Psoas muscle (tissue), 8 donors: Measurements from ENCODE around the gene KHDRBS2. TPM values are rescaled to one million over a fixed set of nuclear protein-coding genes. Genes with fewer than 3 reads are reported as not detected.

Experiments
- ATAC-seq, 4 donors: fragments of 200-7000 bp; cut with Tn5 transposase; one replicate each; pipeline ENCODE4 v1.9.1; 2020; ENCODE audit warnings: moderate library complexity in 3 of 4, mild to moderate bottlenecking in 2 of 4
- DNase-seq, 2 donors: peaks; one replicate each; pipeline ENCODE4 v3.0.0-alpha.2; 2020
- H3K27ac ChIP-seq: fragments of 200-600 bp; one replicate; pipeline ENCODE4 v1.8.0; 2022
- H3K27me3 ChIP-seq, 3 donors: fragments of 200-600 bp in 1 of 3; one replicate each; pipeline versions ENCODE4 v1.6.1 to v1.8.0; 2013 to 2022; ENCODE audit warnings: low read length in 2 of 3, mild to moderate bottlenecking in 2 of 3, moderate library complexity in 1 of 3; ENCODE audit not compliant: insufficient read depth in 3 of 3
- H3K36me3 ChIP-seq, 2 donors: fragments of 200-600 bp in 1 of 2; one replicate each; pipeline versions ENCODE4 v1.6.1 to v1.8.0; 2013 to 2022; ENCODE audit warnings: low read depth in 1 of 2, mild to moderate bottlenecking in 1 of 2, moderate library complexity in 1 of 2; ENCODE audit not compliant: insufficient read depth in 1 of 2
- H3K4me1 ChIP-seq: fragments of 200-600 bp; one replicate; pipeline ENCODE4 v1.8.0; 2022
- H3K4me3 ChIP-seq: fragments of 200-600 bp; one replicate; pipeline ENCODE4 v1.8.0; 2022; ENCODE audit warnings: mild to moderate bottlenecking
- H3K9me3 ChIP-seq: fragments of 200-600 bp; one replicate; pipeline ENCODE4 v1.8.0; 2022
- WGBS, 3 donors: extraction: QIAGEN DNeasy Blood & Tissue Kit; methylation state at CpG; one replicate each; pipeline versions ENCODE4 v1.1.6 to v1.1.7; 2013; 5-methylcytosine and 5-hydroxymethylcytosine counted together
- intact Hi-C, 2 donors: fragments of 100-400 bp; cut with DNase I; formaldehyde crosslinking; loops; one replicate each; pipeline versions ENCODE4 v1.11.0 to v1.14.2; 2022
- polyA plus RNA-seq, 3 donors: library from polyadenylated mRNA; stranded (reverse); fragments of 200-250 nt; gene quantifications; one replicate each; pipeline ENCODE4 v1.2.3, GENCODE V29; 2013
- total RNA-seq, 4 donors: library from RNA; stranded (reverse); fragmentation: NEBNext Ultra II Directional in 2 of 4; extraction: Animal tissue kit (Norgen Biotek cat#: 25700) in 2 of 4; gene quantifications; one replicate each; pipeline versions ENCODE4 v1.2.1 to v1.2.4, GENCODE V29; 2021 to 2023
- TF ChIP-seq, protein P1 (sequence below): fragments of 200-600 bp; IDR thresholded peaks from one replicate; pipeline ENCODE4 v1.8.0; 2022; ENCODE audit warnings: antibody characterized with exemption
- donor health status: healthy with polysubstance abuse.
- donor health status: DM: no; HTN: no; CAD: no; lungs with moderate emphysema.
- donor health status: Bipolar disorder and iron deficiency.
- donor health status: healthy.
- donor health status: DM: yes; HTN: yes; CAD: no.
- donor health status: DM: no; HTN: no; CAD: no.
- donor health status: DM: no; HTN: no; CAD: no.
- donor health status: DM: yes; HTN: yes; CAD: no.

Gene KHDRBS2
- total and polyA plus RNA-seq, 7 donors, result 0.04 to 0.15 (median 0.06) TPM; not detected in 3

DNA sequence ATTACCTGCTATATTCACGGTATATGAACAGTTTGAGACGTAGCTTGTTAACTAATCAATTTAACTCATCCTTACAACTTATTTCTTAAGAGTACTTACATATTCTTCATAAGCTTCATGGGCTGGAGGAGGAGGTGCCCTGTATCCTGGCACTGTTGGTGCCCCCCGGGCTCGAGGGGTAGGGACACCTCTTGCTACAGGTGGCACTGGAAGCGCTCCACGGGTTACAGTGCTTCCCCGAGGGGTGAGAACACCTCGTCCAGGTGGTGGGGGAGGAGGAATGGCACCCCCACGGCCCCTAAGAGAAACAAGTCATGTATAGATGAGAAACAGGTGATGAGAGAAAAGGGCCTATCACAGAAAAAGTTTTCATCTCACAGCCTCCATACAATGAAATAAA is 391.5 kb downstream of the KHDRBS2 start:
- 79 to 81% (median 79%) methylated on average over 9 of the region's 9 CpGs for WGBS, 3 donors

DNA sequence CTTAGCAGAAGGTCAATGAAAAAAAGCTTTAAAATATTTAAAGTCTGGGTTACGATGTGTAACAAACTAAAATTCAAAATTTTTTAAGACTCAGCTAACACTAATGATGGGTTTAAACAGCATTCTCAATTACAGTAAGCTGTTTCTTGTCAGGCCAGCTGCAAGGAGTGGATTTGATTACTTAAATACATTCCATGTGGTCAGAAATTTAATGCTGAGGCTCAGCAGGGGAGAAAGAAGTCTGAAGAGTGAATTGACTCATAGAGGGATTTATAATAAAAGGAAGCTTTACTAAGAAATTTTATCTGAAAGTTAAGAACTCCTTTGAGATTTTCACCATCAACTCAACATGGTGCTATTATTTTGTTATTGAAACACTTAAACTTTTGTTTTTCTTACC is 398.6 kb downstream of the KHDRBS2 start:
- H3K27me3 ChIP-seq, result no peaks in the 10 kb centered on the region
- ATAC-seq, result no peak
- no peaks in the 10 kb centered on the region for H3K36me3 ChIP-seq
- TF ChIP-seq, protein P1, sequence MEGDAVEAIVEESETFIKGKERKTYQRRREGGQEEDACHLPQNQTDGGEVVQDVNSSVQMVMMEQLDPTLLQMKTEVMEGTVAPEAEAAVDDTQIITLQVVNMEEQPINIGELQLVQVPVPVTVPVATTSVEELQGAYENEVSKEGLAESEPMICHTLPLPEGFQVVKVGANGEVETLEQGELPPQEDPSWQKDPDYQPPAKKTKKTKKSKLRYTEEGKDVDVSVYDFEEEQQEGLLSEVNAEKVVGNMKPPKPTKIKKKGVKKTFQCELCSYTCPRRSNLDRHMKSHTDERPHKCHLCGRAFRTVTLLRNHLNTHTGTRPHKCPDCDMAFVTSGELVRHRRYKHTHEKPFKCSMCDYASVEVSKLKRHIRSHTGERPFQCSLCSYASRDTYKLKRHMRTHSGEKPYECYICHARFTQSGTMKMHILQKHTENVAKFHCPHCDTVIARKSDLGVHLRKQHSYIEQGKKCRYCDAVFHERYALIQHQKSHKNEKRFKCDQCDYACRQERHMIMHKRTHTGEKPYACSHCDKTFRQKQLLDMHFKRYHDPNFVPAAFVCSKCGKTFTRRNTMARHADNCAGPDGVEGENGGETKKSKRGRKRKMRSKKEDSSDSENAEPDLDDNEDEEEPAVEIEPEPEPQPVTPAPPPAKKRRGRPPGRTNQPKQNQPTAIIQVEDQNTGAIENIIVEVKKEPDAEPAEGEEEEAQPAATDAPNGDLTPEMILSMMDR, result no peak
- DNase-seq, result no peak
- H3K4me3 ChIP-seq, result no peak overlapping the region
- no peaks in the 10 kb centered on the region for H3K4me1 ChIP-seq
- intact Hi-C loops, result no loop called here
- H3K27ac ChIP-seq, result no peak overlapping the region
- whole genome bisulfite sequencing, 3 donors, result 24 to 44% (median 29%) methylated on average over 1 of the region's 1 CpG
- no peaks in the 10 kb centered on the region for H3K9me3 ChIP-seq

More for the DNA sequence above, 391.5 kb downstream of the KHDRBS2 start:
- DNase-seq (no peak), ATAC-seq (no peak)
- TF ChIP-seq, protein P1, result no peak
- Histone ChIP-seq H3K27ac (no peak overlapping the region), H3K9me3 (no peaks in the 10 kb centered on the region), H3K36me3 (no peaks in the 10 kb centered on the region), H3K27me3 (no peaks in the 10 kb centered on the region), H3K4me3 (no peak overlapping the region), H3K4me1 (no peaks in the 10 kb centered on the region)
- intact Hi-C loops, result no loop called here

DNA sequence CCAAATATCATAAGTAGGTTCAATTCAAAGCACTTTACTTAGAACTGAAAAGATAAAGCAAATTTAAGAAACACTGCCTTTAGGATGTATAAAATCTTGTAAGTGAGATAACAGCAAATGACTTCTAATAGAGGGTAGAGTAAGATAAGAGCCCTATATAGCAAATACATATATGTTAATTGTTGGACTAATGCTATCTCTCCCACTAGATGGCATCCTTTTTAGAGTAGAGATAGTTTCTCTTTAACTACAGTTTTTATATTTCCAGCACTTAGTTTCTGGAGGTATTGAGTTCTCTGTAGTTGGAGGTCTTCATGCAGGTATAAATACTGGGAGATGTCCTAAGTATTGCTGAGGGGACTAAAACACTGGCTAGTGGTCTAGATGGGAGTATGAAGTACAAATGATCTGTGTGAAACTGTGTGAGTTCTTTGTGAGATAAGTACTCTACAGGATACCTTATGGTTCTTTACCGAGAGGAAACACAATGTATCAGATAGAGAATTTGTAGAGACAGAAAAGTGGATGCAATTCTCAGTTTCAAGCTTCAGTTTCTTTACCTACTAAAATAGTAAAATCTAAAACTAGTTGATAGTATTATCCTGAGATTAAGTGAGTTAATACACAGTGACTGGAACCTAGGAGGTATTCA is 399.3 kb downstream of the KHDRBS2 start:
- intact Hi-C loops, result no loop called here

DNA sequence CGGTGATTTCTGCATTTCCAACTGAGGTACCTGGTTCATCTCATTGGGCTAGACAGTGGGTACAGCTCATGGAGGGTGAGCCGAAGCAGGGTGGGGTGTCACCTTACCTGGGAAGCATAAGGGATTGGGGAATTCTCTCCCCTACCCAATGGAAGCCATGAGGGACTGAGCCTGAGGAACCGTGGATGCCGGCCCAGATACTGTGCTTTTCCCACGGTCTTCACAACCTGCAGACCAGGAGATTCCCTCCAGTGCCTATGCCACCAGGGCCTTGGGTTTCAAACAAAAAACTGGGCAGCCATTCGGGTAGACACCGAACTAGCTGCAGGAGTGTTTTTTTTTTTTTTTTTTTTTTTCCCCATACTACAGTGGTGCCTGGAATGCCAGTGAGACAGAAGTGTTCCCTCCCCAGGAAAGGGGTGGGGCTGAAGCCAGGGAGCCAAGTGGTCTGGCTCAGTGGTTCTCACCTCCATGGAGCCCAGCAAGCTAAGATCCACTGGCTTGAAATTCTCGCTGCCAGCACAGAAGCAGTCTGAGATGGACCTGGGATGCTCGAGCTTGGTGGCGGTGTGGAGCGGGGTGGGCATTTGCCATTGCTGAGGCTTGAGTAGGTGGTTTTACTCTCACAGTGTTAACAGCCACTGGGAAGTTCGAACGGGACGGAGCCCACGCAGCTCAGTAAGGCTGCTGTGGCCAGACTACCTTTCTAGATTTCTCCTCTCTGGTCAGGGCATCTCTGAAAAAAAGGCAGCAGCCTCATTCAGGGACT is 416.2 kb downstream of the KHDRBS2 start:
- DNase-seq, result no peak

More for the DNA sequence above, 399.3 kb downstream of the KHDRBS2 start:
- Histone ChIP-seq H3K27me3 (no peaks in the 10 kb centered on the region), H3K27ac (no peak overlapping the region), H3K9me3 (no peaks in the 10 kb centered on the region), H3K4me1 (no peaks in the 10 kb centered on the region), H3K4me3 (no peak overlapping the region), H3K36me3 (no peaks in the 10 kb centered on the region)
- DNase-seq (no peak), ATAC-seq (no peak)
- WGBS, 3 donors, result 37 to 63% (median 60%) methylated on average over 1 of the region's 1 CpG
- TF ChIP-seq, protein P1, result no peak

More for the DNA sequence above, 416.2 kb downstream of the KHDRBS2 start:
- H3K27ac ChIP-seq, result no peak overlapping the region
- no peaks in the 10 kb centered on the region for H3K4me1 ChIP-seq
- H3K36me3 ChIP-seq, result no peaks in the 10 kb centered on the region
- TF ChIP-seq, protein P1, result no peak
- intact Hi-C loops, result no loop called here
- H3K27me3 ChIP-seq, result no peaks in the 10 kb centered on the region
- no peaks in the 10 kb centered on the region for H3K9me3 ChIP-seq
- 83 to 93% (median 88%) methylated on average over 15 of the region's 15 CpGs for WGBS, 3 donors
- H3K4me3 ChIP-seq, result no peak overlapping the region
- no peak for ATAC-seq
